Tibial nerve (tissue), 4 donors: Measurements from ENCODE around the gene AIF1. TPM values are rescaled to one million over a fixed set of nuclear protein-coding genes. Genes with fewer than 3 reads are reported as not detected.

Experiments
- DNase-seq, 2 donors: peaks; one replicate each; pipeline ENCODE4 v3.0.0-alpha.2; 2019; ENCODE audit warnings: low spot score in 2 of 2
- H3K27ac ChIP-seq, 4 donors: fragments of 200-600 bp; sonication (generic) in 3 of 4; one replicate each; pipeline ENCODE4 v1.5.1; 2017 to 2019; ENCODE audit warnings: mild to moderate bottlenecking in 1 of 4
- H3K27me3 ChIP-seq, 2 donors: fragments of 200-600 bp; sonication (generic) in 1 of 2; one replicate each; pipeline versions ENCODE4 v1.5.1 to v1.6.0; 2017 to 2019
- H3K36me3 ChIP-seq, 3 donors: fragments of 200-600 bp; sonication (generic); one replicate each; pipeline ENCODE4 v1.5.1; 2018 to 2019
- H3K4me1 ChIP-seq, 4 donors: fragments of 200-600 bp; sonication (generic) in 3 of 4; one replicate each; pipeline ENCODE4 v1.5.1; 2017 to 2019
- H3K4me3 ChIP-seq, 4 donors: fragments of 200-600 bp; sonication (generic) in 3 of 4; one replicate each; pipeline ENCODE4 v1.5.1; 2017 to 2019; ENCODE audit warnings: mild to moderate bottlenecking in 1 of 4, moderate library complexity in 1 of 4
- H3K9me3 ChIP-seq, 4 donors: fragments of 200-600 bp; sonication (generic) in 3 of 4; one replicate each; pipeline ENCODE4 v1.5.1; 2017 to 2019
- CTCF ChIP-seq, 5 experiments: fragments of 200-600 bp in 3 of 5; fragments of 450-650 bp in 2 of 5; sonication (generic) in 3 of 5; IDR thresholded peaks; one replicate each; pipeline ENCODE4 v1.5.1; 2016 to 2019; ENCODE audit warnings: antibody characterized with exemption in 5 of 5, mild to moderate bottlenecking in 3 of 5, moderate library complexity in 2 of 5
- EP300 ChIP-seq, 2 donors: sonication (generic); formaldehyde crosslinking; IDR thresholded peaks; one replicate each; pipeline ENCODE4 v1.6.1; 2017; ENCODE audit warnings: antibody characterized with exemption in 2 of 2, mild to moderate bottlenecking in 1 of 2
- POLR2A ChIP-seq, 2 donors: fragments of 450-650 bp; IDR thresholded peaks; one replicate each; pipeline ENCODE4 v1.6.1; 2017; ENCODE audit warnings: antibody characterized with exemption in 2 of 2, mild to moderate bottlenecking in 2 of 2, moderate library complexity in 2 of 2
- WGBS, 2 donors: methylation state at CpG; one replicate each; pipeline ENCODE4 v1.1.5; 2018; 5-methylcytosine and 5-hydroxymethylcytosine counted together
- total RNA-seq, 4 donors: library from RNA; depleted of rRNA; stranded (reverse); fragments of >200 nt; gene quantifications; one replicate each; pipeline ENCODE4 v1.1.0, GENCODE V29; 2016

AIF1 gene
- total RNA-seq, 4 donors from 2014 or later, result 27.1 to 66.3 (median 50.4) TPM

- TF ChIP-seq POLR2A (IDR thresholded peaks at IDR 0.05) (no peak), EP300 (IDR thresholded peaks at IDR 0.05) (no peak), CTCF (IDR thresholded peaks at IDR 0.05) (no peak)
- H3K9me3 ChIP-seq, result no peaks in the 10 kb centered on the region
- H3K4me3 ChIP-seq, result peak overlapping the region; percentile 52 to 81 (median 74)
- DNase-seq, result no peak
- H3K27ac ChIP-seq, result peak overlapping the region in 3 of 4 donors; percentile 81 to 91 (median 89)
- peaks cover 0 to 56% (median 0%) of the 10 kb centered on the region in 3 donors for H3K36me3 ChIP-seq
- H3K4me1 ChIP-seq, result peaks cover 0 to 64% (median 34%) of the 10 kb centered on the region in 4 donors
- WGBS, 2 donors, result 75% methylated on average over 11 to 13 of the region's 13 CpGs
- H3K27me3 ChIP-seq, result no peaks in the 10 kb centered on the region
Observed at GRCh38 chr6:31658983-31659648, 44.1 kb downstream of the AIF1 start.

- no peak for TF ChIP-seq EP300 (IDR thresholded peaks at IDR 0.05)
- no peak for TF ChIP-seq POLR2A (IDR thresholded peaks at IDR 0.05)
- TF ChIP-seq CTCF (IDR thresholded peaks at IDR 0.05), result no peak
- peak overlapping the region; percentile 73 to 91 (median 85) for H3K27ac ChIP-seq
- H3K9me3 ChIP-seq, result no peaks in the 10 kb centered on the region
- peaks cover 0 to 67% (median 36%) of the 10 kb centered on the region in 4 donors for H3K4me1 ChIP-seq
- no peaks in the 10 kb centered on the region for H3K27me3 ChIP-seq
- DNase-seq, result no peak
- peak overlapping the region; percentile 52 to 81 (median 74) for H3K4me3 ChIP-seq
- peaks cover 0 to 56% (median 0%) of the 10 kb centered on the region in 3 donors for H3K36me3 ChIP-seq
- 13 to 20% methylated on average over 10 to 11 of the region's 13 CpGs for WGBS, 2 donors
Observed at GRCh38 chr6:31659649-31660380, 44.8 kb downstream of the AIF1 start.

GRCh38 chr6:31660381-31661261 is 45.6 kb downstream of the AIF1 start, which contains the start of gene C6orf47:
C6orf47 (minus strand) TSS chr6:31660778; CDS start chr6:31659947, 831 bp downstream.
- Histone ChIP-seq H3K27me3 (no peaks in the 10 kb centered on the region), H3K4me1 (peaks cover 0 to 67% (median 36%) of the 10 kb centered on the region in 4 donors), H3K36me3 (peaks cover 0 to 54% (median 0%) of the 10 kb centered on the region in 3 donors), H3K4me3 (peak within 1 kb of the TSS; percentile 52 to 81 (median 74)), H3K9me3 (no peaks in the 10 kb centered on the region), H3K27ac (peak within 1 kb of the TSS; percentile 73 to 91 (median 85))
- WGBS, 2 donors, result 1 to 4% methylated on average over 18 to 35 of the region's 52 CpGs
- TF ChIP-seq EP300 (IDR thresholded peaks at IDR 0.05), result peak in 1 of 2 donors; percentile 79
- TF ChIP-seq POLR2A (IDR thresholded peaks at IDR 0.05), result peak in 1 of 2 donors; percentile 72
- peak in 1 of 5 experiments; percentile 14 for TF ChIP-seq CTCF (IDR thresholded peaks at IDR 0.05)
- peak; percentile 75 for DNase-seq

GRCh38 chr6:31661262-31662123 is 46.5 kb downstream of the AIF1 start:
- Histone ChIP-seq H3K9me3 (no peaks in the 10 kb centered on the region), H3K4me1 (peaks cover 0 to 69% (median 38%) of the 10 kb centered on the region in 4 donors), H3K27ac (peak overlapping the region; percentile 73 to 91 (median 85)), H3K4me3 (peak overlapping the region in 3 of 4 donors; percentile 67 to 81 (median 80)), H3K36me3 (peaks cover 0 to 46% (median 0%) of the 10 kb centered on the region in 3 donors), H3K27me3 (no peaks in the 10 kb centered on the region)
- 77 to 79% methylated on average over 12 of the region's 12 CpGs for WGBS, 2 donors
- no peak for TF ChIP-seq EP300 (IDR thresholded peaks at IDR 0.05)
- TF ChIP-seq POLR2A (IDR thresholded peaks at IDR 0.05), result no peak
- no peak for TF ChIP-seq CTCF (IDR thresholded peaks at IDR 0.05)
- no peak for DNase-seq
